Calu3 (cell line): ENCODE measurements around the gene SLC39A5. TPM values are rescaled to one million over a fixed set of nuclear protein-coding genes. Genes with fewer than 3 reads are reported as not detected.
A peak's percentile ranks its signal among the peaks of the same experiment; 100 is the strongest.

Experiments
- BruUV-seq: library from RNA; stranded (reverse); fragments of 400-500 nt; replicated peaks from 2 replicates; lab custom pipeline; 2021; lab: Mats Ljungman, UMichigan
- CTCF ChIA-PET: fragments of 300-600 bp; sonication (Branson Sonifier 250); formaldehyde crosslinking; loops from one replicate; lab custom pipeline; 2022; ENCODE audit warnings: antibody characterized with exemption; lab: Charles Lee
- DNase-seq: peaks from one replicate; pipeline ENCODE4 v3.0.0; 2022
- H3K27ac Mint-ChIP-seq: one replicate; pipeline ENCODE4 v1.8.0; 2022; ENCODE audit warnings: mixed read lengths; ENCODE audit not compliant: unreplicated experiment
- H3K27me3 Mint-ChIP-seq: one replicate; pipeline ENCODE4 v1.8.0; 2022; ENCODE audit warnings: mixed read lengths; ENCODE audit not compliant: unreplicated experiment
- H3K36me3 Mint-ChIP-seq: one replicate; pipeline ENCODE4 v1.8.0; 2022; ENCODE audit warnings: mild to moderate bottlenecking, moderate library complexity, mixed read lengths; ENCODE audit not compliant: insufficient read depth, unreplicated experiment
- H3K4me1 Mint-ChIP-seq: one replicate; pipeline ENCODE4 v1.8.0; 2022; ENCODE audit warnings: mild to moderate bottlenecking, low read depth, mixed read lengths; ENCODE audit not compliant: unreplicated experiment
- H3K4me3 Mint-ChIP-seq: one replicate; pipeline ENCODE4 v1.8.0; 2022; ENCODE audit warnings: mild to moderate bottlenecking, low read depth, moderate library complexity, mixed read lengths; ENCODE audit not compliant: unreplicated experiment
- H3K9me3 Mint-ChIP-seq: one replicate; pipeline ENCODE4 v1.8.0; 2022; ENCODE audit warnings: low read depth, mixed read lengths; ENCODE audit not compliant: unreplicated experiment
- intact Hi-C: fragments of 100-400 bp; cut with micrococcal nuclease; formaldehyde crosslinking; loops from one replicate; pipeline ENCODE4 v1.10.0; 2022; ENCODE audit not compliant: unreplicated experiment
- total RNA-seq: library from RNA; stranded (reverse); gene quantifications from 2 replicates; pipeline ENCODE4 v1.2.3, GENCODE V29; 2022
- TF ChIP-seq, protein P1 (sequence below): fragments of 200-600 bp; IDR thresholded peaks from one replicate; pipeline ENCODE4 v1.8.0; 2022; ENCODE audit warnings: antibody characterized with exemption; ENCODE audit not compliant: unreplicated experiment

Gene SLC39A5
- total RNA-seq, 1 experiment from 2014 or later: not detected

DNA sequence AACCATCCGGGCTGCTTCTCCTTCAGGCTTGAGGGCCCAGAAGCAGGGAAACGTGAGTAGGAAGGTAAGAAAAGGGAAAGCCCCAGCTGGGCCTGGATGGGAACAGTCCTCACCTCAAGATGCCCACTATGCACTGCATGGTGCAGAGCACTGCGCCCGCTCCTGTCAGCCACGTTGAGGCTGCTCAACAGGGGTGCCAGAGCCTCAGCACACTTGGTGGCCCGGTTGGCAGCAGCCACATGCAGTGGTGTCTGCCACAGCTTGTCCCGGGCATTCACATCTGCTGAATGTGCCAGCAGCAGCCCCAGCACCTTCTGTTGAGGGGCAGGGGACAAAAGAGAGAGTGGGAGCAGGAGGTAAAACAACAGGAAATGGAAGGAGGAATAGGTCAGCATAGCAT lies 25.8 kb downstream of the SLC39A5 start:
- intact Hi-C loops: no loop called here
- DNase-seq: no peak
- Mint-ChIP-seq H3K4me3 (no peak overlapping the region), H3K27me3 (no peaks in the 10 kb centered on the region), H3K36me3 (peaks cover 59% of the 10 kb centered on the region), H3K27ac (no peak overlapping the region), H3K9me3 (no peaks in the 10 kb centered on the region), H3K4me1 (peaks cover 11% of the 10 kb centered on the region)
- TF ChIP-seq, protein P1, sequence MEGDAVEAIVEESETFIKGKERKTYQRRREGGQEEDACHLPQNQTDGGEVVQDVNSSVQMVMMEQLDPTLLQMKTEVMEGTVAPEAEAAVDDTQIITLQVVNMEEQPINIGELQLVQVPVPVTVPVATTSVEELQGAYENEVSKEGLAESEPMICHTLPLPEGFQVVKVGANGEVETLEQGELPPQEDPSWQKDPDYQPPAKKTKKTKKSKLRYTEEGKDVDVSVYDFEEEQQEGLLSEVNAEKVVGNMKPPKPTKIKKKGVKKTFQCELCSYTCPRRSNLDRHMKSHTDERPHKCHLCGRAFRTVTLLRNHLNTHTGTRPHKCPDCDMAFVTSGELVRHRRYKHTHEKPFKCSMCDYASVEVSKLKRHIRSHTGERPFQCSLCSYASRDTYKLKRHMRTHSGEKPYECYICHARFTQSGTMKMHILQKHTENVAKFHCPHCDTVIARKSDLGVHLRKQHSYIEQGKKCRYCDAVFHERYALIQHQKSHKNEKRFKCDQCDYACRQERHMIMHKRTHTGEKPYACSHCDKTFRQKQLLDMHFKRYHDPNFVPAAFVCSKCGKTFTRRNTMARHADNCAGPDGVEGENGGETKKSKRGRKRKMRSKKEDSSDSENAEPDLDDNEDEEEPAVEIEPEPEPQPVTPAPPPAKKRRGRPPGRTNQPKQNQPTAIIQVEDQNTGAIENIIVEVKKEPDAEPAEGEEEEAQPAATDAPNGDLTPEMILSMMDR: no peak
- BruUV-seq: no TSS peak
- CTCF ChIA-PET: no interaction called here

GRCh38 chr12:56256326-56256960 lies 26.6 kb downstream of the SLC39A5 start:
- BruUV-seq: no TSS peak
- CTCF ChIA-PET: no interaction called here
- no peak for DNase-seq
- Mint-ChIP-seq H3K4me1 (peaks cover 19% of the 10 kb centered on the region), H3K27me3 (no peaks in the 10 kb centered on the region), H3K27ac (no peak overlapping the region), H3K36me3 (peaks cover 59% of the 10 kb centered on the region), H3K4me3 (peak overlapping the region; percentile 83), H3K9me3 (no peaks in the 10 kb centered on the region)
- TF ChIP-seq, protein P1: no peak
- intact Hi-C loops: no loop called here

- Mint-ChIP-seq H3K27me3 (no peaks in the 10 kb centered on the region), H3K36me3 (peaks cover 54% of the 10 kb centered on the region), H3K4me3 (peak overlapping the region; percentile 83), H3K9me3 (peaks cover 2% of the 10 kb centered on the region), H3K4me1 (peaks cover 25% of the 10 kb centered on the region), H3K27ac (peak overlapping the region; percentile 55)
- DNase-seq: no peak
- intact Hi-C loops: no loop called here
- TF ChIP-seq, protein P1: no peak
- CTCF ChIA-PET: interaction anchor here (1.7 kb wide), 1 partner anchor 518 kb away, joined by 4 read pairs; no protein-coding TSS in a partner anchor
- no TSS peak for BruUV-seq
Measured at GRCh38 chr12:56257071-56257470, 27.2 kb downstream of the SLC39A5 start.

GRCh38 chr12:56257491-56258067 lies 27.7 kb downstream of the SLC39A5 start:
- H3K27ac Mint-ChIP-seq: peak overlapping the region; percentile 55
- TSS peak; percentile 34 for BruUV-seq
- TF ChIP-seq, protein P1: no peak

More at GRCh38 chr12:56257491-56258067, 27.7 kb downstream of the SLC39A5 start:
- Mint-ChIP-seq H3K4me1 (peaks cover 28% of the 10 kb centered on the region), H3K4me3 (peak overlapping the region; percentile 83), H3K9me3 (peaks cover 2% of the 10 kb centered on the region), H3K27me3 (no peaks in the 10 kb centered on the region), H3K36me3 (peaks cover 51% of the 10 kb centered on the region)
- peak; percentile 54 for DNase-seq
- intact Hi-C loops: no loop called here
- CTCF ChIA-PET: interaction anchor here (0.6 to 1.7 kb wide), 9 partner anchors 9 to 519 kb away, joined by 3 to 10 read pairs (median 3); partner anchors contain the start of genes ESYT1 and RNF41
